HFFc6 (cell line): ENCODE data around the gene MUTYH. TPM values are rescaled to one million over a fixed set of nuclear protein-coding genes. Genes with fewer than 3 reads are reported as not detected.
"Not testable (repeated sequence)": the region's sequence is repeated elsewhere in the genome, so short reads cannot be mapped to it uniquely, and the experiment has no call there.

ENCODE experiments used
- DNase-seq: peaks from one replicate; pipeline ENCODE4 v3.0.0-alpha.2; 2018
- H3K27ac Mint-ChIP-seq: 2 replicates; pipeline ENCODE4 v1.8.0; 2020; ENCODE audit warnings: mild to moderate bottlenecking, mixed read lengths
- H3K27me3 Mint-ChIP-seq: 2 replicates; pipeline ENCODE4 v1.8.0; 2021; ENCODE audit warnings: mild to moderate bottlenecking, moderate library complexity, mixed read lengths; ENCODE audit not compliant: insufficient read depth
- H3K36me3 Mint-ChIP-seq: 2 replicates; pipeline ENCODE4 v1.8.0; 2021; ENCODE audit warnings: low read depth, mixed read lengths
- H3K4me1 Mint-ChIP-seq: 2 replicates; pipeline ENCODE4 v1.8.0; 2020; ENCODE audit warnings: low read depth, mixed read lengths
- H3K4me3 Mint-ChIP-seq: 2 replicates; pipeline ENCODE4 v1.8.0; 2020; ENCODE audit warnings: mild to moderate bottlenecking, moderate library complexity, mixed read lengths
- H3K9me3 Mint-ChIP-seq: 2 replicates; pipeline ENCODE4 v1.8.0; 2020; ENCODE audit warnings: mild to moderate bottlenecking, mixed read lengths
- CTCF ChIP-seq: fragments of 200-600 bp; sonication (generic); IDR thresholded peaks from 2 replicates; pipeline ENCODE4 v1.5.0; 2021; ENCODE audit warnings: antibody characterized with exemption, mild to moderate bottlenecking
- long read RNA-seq: library from polyadenylated mRNA; unstranded; transcript quantifications from one replicate; pipeline ENCODE4 v2.0.0, GENCODE V29; 2019
- total RNA-seq, 6 experiments: library from RNA; stranded (reverse); fragmentation: NEBNext Ultra II Directional; extraction: Animal tissue kit (Norgen Biotek cat#: 25700); gene quantifications; 2 replicates in 1 of 6; 3 replicates in 5 of 6; pipeline ENCODE4 v1.2.3, GENCODE V29; 2021

Gene MUTYH
- total RNA-seq = 10 to 100 TPM in 3 of 6 experiments, 1 to 10 TPM in 3; 8.7 to 12.9 (median 10.5) TPM
- long read RNA-seq, partial matches to known transcripts = 0 of 9 reads
- long read RNA-seq, other reads (novel, unspliced or antisense) = 2 of 9 reads

DNA sequence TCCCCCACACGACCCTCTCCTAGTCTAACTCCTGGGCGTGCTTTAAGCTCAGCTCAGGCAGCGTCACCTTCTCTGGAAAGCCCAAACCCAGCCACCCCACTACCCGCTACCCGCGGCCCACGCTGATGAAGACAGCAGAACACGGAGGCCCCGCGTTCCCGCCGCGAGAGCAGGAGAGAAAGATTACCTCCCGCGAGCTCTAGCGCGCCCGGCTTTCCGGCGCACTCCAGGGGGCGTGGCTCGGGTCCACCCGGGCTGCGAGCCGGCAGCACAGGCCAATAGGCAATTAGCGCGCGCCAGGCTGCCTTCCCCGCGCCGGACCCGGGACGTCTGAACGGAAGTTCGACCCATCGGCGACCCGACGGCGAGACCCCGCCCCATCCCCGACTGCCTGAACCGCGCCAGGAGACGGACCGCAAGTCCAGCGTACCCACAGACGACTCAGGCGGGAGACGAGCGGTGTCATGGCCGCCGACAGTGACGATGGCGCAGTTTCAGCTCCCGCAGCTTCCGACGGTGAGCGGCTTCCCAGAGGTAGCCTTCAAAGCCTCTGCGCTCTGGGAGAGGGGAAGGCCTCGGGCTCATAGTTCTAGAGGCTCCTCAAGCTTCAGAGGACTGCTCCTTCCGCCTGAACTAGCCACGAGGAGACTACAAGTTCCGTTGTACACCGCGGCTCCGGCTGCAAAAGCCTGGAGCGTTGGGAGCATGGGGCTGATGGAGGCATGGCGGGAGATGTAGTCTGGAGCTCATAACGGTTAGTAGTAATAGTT is at the start of gene MUTYH, which contains the start of gene TOE1:
Gene MUTYH, minus strand, starts transcription at position 652 of the 770 bp plus-strand sequence. CDS start 5,935 bp downstream, outside the sequence.
Gene TOE1, plus strand, starts transcription at position 382 of the 770 bp plus-strand sequence. Its CDS starts 83 bp downstream, at position 465.
- Mint-ChIP-seq H3K4me1 (peaks cover 50% of the 10 kb centered on the region), H3K4me3 (peak within 1 kb of the TSS; percentile 99), H3K27me3 (no peaks in the 10 kb centered on the region), H3K36me3 (peaks cover 17% of the 10 kb centered on the region; the same call in 1 of the 2 replicates), H3K27ac (peak within 1 kb of the TSS; percentile 99), H3K9me3 (no peaks in the 10 kb centered on the region)
- DNase-seq = peak; percentile 88
- peak; percentile 29; the same call in 1 of the 2 replicates for TF ChIP-seq CTCF

GRCh38 chr1:45386219-45386618 is 46.0 kb upstream of the MUTYH start:
- peaks cover 4% of the 10 kb centered on the region for H3K27me3 Mint-ChIP-seq
- DNase-seq = no peak
- peaks cover 2% of the 10 kb centered on the region; the same call in 1 of the 2 replicates for H3K4me1 Mint-ChIP-seq
- no peak overlapping the region for H3K27ac Mint-ChIP-seq
- H3K9me3 Mint-ChIP-seq = no peaks in the 10 kb centered on the region
- TF ChIP-seq CTCF = no peak
- no peaks in the 10 kb centered on the region for H3K36me3 Mint-ChIP-seq
- H3K4me3 Mint-ChIP-seq = no peak overlapping the region

DNA sequence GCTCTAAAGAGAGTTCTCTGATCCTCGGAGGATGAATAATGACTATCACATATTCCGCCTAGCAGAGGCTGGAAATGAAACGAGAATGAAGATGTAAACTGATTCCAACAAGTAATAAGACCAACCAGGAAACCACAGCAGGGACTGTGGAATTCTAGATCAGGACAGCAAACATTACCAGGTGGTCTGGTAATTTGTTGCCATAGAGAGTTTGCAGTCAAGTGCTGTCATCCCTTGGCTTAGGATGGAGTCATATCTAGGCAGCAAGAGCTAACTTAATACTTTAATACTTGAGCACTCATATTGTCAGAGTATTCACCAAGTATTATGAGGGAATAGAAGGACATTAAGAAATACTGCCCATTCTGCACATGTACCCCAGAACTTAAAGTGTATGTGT is 45.1 kb upstream of the MUTYH start:
- no peak for TF ChIP-seq CTCF
- Mint-ChIP-seq H3K9me3 (no peaks in the 10 kb centered on the region), H3K36me3 (no peaks in the 10 kb centered on the region), H3K4me1 (peaks cover 10% of the 10 kb centered on the region; the same call in 1 of the 2 replicates), H3K4me3 (no peak overlapping the region), H3K27ac (no peak overlapping the region), H3K27me3 (peaks cover 4% of the 10 kb centered on the region)
- no peak for DNase-seq

GRCh38 chr1:45384213-45384612 is 44.0 kb upstream of the MUTYH start:
- not testable (repeated sequence) for H3K27ac Mint-ChIP-seq, H3K4me3 Mint-ChIP-seq, DNase-seq, H3K27me3 Mint-ChIP-seq, H3K9me3 Mint-ChIP-seq, H3K36me3 Mint-ChIP-seq
- peaks cover 10% of the 10 kb centered on the region; the same call in 1 of the 2 replicates for H3K4me1 Mint-ChIP-seq

DNA sequence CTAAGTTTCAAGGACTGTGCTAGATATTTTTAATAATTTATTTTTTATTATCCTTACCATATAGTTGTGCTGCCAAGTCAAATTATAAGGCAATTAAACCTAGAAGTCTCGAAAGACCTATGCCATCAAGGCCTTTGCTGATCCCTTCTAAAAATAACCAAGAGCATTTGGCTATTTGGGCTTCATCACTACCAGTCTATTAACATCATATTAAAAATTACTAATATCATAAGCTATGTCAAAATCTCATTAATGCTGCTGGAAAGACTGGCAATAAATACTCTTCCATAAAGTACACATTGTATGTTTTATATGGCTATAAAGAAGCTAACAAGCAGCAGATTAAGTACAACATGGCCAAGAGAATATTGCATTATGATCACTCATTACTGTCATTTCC is 43.0 kb upstream of the MUTYH start:
- peaks cover 10% of the 10 kb centered on the region; the same call in 1 of the 2 replicates for H3K4me1 Mint-ChIP-seq

More for the DNA sequence above, 43.0 kb upstream of the MUTYH start:
- no peak for TF ChIP-seq CTCF
- no peaks in the 10 kb centered on the region for H3K9me3 Mint-ChIP-seq
- H3K36me3 Mint-ChIP-seq = no peaks in the 10 kb centered on the region
- H3K27ac Mint-ChIP-seq = no peak overlapping the region
- no peak for DNase-seq
- no peaks in the 10 kb centered on the region; the same call in 1 of the 2 replicates for H3K27me3 Mint-ChIP-seq
- H3K4me3 Mint-ChIP-seq = no peak overlapping the region
